Measurements from ENCODE around the gene XPNPEP3. TPM values are rescaled to one million over a fixed set of nuclear protein-coding genes. Genes with fewer than 3 reads are reported as not detected.
"Not testable (repeated sequence)": the region's sequence is repeated elsewhere in the genome, so short reads cannot be mapped to it uniquely, and the experiment has no call there.

Gene XPNPEP3
- polyA plus RNA-seq, 1 of the 3 experiments (the other 2 are of a cell fraction): 8.6 TPM

- H3K36me3 ChIP-seq (replicated peaks in 1 of 2; ENCODE audit: control insufficient read depth in 1 of 2, insufficient read depth in 2 of 2, low read length in 1 of 2): peaks cover 26 to 53% of the 10 kb centered on the region in 2 experiments
- H3K4me1 ChIP-seq (ENCODE audit: control insufficient read depth in 1 of 2, insufficient read depth in 2 of 2, low read depth in 1 of 2, low read length in 1 of 2): no peaks in the 10 kb centered on the region
- H3K9ac ChIP-seq: no peak overlapping the region
- H4K20me1 ChIP-seq (ENCODE audit: insufficient read depth): no peaks in the 10 kb centered on the region
- no peaks in the 10 kb centered on the region for H3K9me2 ChIP-seq
- no peak overlapping the region for H2AFZ ChIP-seq (ENCODE audit: low read depth)
- no peak overlapping the region for H3K27ac ChIP-seq (ENCODE audit: low read depth in 2 of 2, low read length in 1 of 2)
- DNase-seq: no peak
- TF ChIP-seq ELF1 (IDR thresholded peaks at IDR 0.05) (no peak), RAD21 (IDR thresholded peaks at IDR 0.05; ENCODE audit: low read length) (no peak), EZH2phosphoT487 (IDR thresholded peaks at IDR 0.05; ENCODE audit: borderline replicate concordance, low read depth) (no peak), FOXM1 (IDR thresholded peaks at IDR 0.05; ENCODE audit: low read depth) (no peak), RXRA (IDR thresholded peaks at IDR 0.05; ENCODE audit: borderline replicate concordance, low read depth) (no peak), USF2 (IDR thresholded peaks at IDR 0.05; ENCODE audit: borderline replicate concordance, low read depth, low read length) (no peak), GABPA (IDR thresholded peaks at IDR 0.05; ENCODE audit: low read depth) (no peak)
- no peak overlapping the region for H3K4me2 ChIP-seq
- POLR2A ChIA-PET: no interaction called here
- WGBS (ENCODE audit: low lambda C conversion rate): 96% methylated on average over 3 of the region's 3 CpGs
- H3K79me2 ChIP-seq (ENCODE audit: insufficient read depth): peaks cover 43% of the 10 kb centered on the region
- CTCF ChIA-PET: interaction anchor here (1.0 to 1.9 kb wide), 2 partner anchors 11 to 155 kb away, joined by 3 to 5 read pairs; no protein-coding TSS in a partner anchor
- H3F3A ChIP-seq (replicated peaks; ENCODE audit: insufficient read depth): no peaks in the 10 kb centered on the region
- H3K9me3 ChIP-seq: no peaks in the 10 kb centered on the region
- H3K27me3 ChIP-seq (ENCODE audit: insufficient read depth): no peaks in the 10 kb centered on the region
- H3K4me3 ChIP-seq (ENCODE audit: low read depth in 2 of 2, low read length in 1 of 2): no peak overlapping the region
Measured at GRCh38 chr22:40838486-40838885, 18.5 kb upstream of the XPNPEP3 start.

- no peaks in the 10 kb centered on the region for H3K4me1 ChIP-seq (ENCODE audit: control insufficient read depth in 1 of 2, insufficient read depth in 2 of 2, low read depth in 1 of 2, low read length in 1 of 2)
- H3K9me3 ChIP-seq: no peaks in the 10 kb centered on the region
- peaks cover 67% of the 10 kb centered on the region for H3K79me2 ChIP-seq (ENCODE audit: insufficient read depth)
- no peaks in the 10 kb centered on the region for H3K27me3 ChIP-seq (ENCODE audit: insufficient read depth)
- TF ChIP-seq ELF1 (IDR thresholded peaks at IDR 0.05) (no peak), GABPA (IDR thresholded peaks at IDR 0.05; ENCODE audit: low read depth) (no peak), YY1 (IDR thresholded peaks at IDR 0.05; ENCODE audit: low read depth) (no peak), JUND (IDR thresholded peaks at IDR 0.05) (no peak), SMC3 (IDR thresholded peaks at IDR 0.05; ENCODE audit: low read depth, low read length) (no peak), EP300 (IDR thresholded peaks at IDR 0.05; ENCODE audit: borderline replicate concordance in 1 of 2, low read depth in 1 of 2, low read length in 1 of 2) (no peak), RFX5 (IDR thresholded peaks at IDR 0.05; ENCODE audit: low read length) (no peak), IRF3 (IDR thresholded peaks at IDR 0.05; ENCODE audit: low read depth, low read length) (no peak), PBX3 (IDR thresholded peaks at IDR 0.05) (no peak), FOXJ3 (CRISPR knock-in tag; IDR thresholded peaks at IDR 0.05) (no peak), USF2 (IDR thresholded peaks at IDR 0.05; ENCODE audit: borderline replicate concordance, low read depth, low read length) (no peak), MXI1 (IDR thresholded peaks at IDR 0.05; ENCODE audit: low read depth, low read length) (no peak)
- no peaks in the 10 kb centered on the region for H3F3A ChIP-seq (replicated peaks; ENCODE audit: insufficient read depth)
- H4K20me1 ChIP-seq (ENCODE audit: insufficient read depth): no peaks in the 10 kb centered on the region
- H3K4me3 ChIP-seq (ENCODE audit: low read depth in 2 of 2, low read length in 1 of 2): no peak overlapping the region
- ChIA-PET POLR2A (no interaction called here), CTCF (no interaction called here)
- 96% methylated on average over 3 of the region's 3 CpGs for WGBS (ENCODE audit: low lambda C conversion rate)
- no peak for DNase-seq
- H3K36me3 ChIP-seq (replicated peaks in 1 of 2; ENCODE audit: control insufficient read depth in 1 of 2, insufficient read depth in 2 of 2, low read length in 1 of 2): peaks cover 36 to 43% of the 10 kb centered on the region in 2 experiments
- H3K9me2 ChIP-seq: no peaks in the 10 kb centered on the region
- H2AFZ ChIP-seq (ENCODE audit: low read depth): no peak overlapping the region
- H3K27ac ChIP-seq (ENCODE audit: low read depth in 2 of 2, low read length in 1 of 2): no peak overlapping the region
- no peak overlapping the region for H3K4me2 ChIP-seq
- H3K9ac ChIP-seq: no peak overlapping the region
Measured at GRCh38 chr22:40844951-40845350, 12.0 kb upstream of the XPNPEP3 start.

- H2AFZ ChIP-seq (ENCODE audit: low read depth); H3K9me2 ChIP-seq; POLR2A ChIA-PET; DNase-seq; H3K27me3 ChIP-seq (ENCODE audit: insufficient read depth); H3K9me3 ChIP-seq; H3K27ac ChIP-seq (ENCODE audit: low read depth in 2 of 2, low read length in 1 of 2); H4K20me1 ChIP-seq (ENCODE audit: insufficient read depth); H3K4me2 ChIP-seq; H3K9ac ChIP-seq; H3K4me1 ChIP-seq (ENCODE audit: control insufficient read depth in 1 of 2, insufficient read depth in 2 of 2, low read depth in 1 of 2, low read length in 1 of 2); H3F3A ChIP-seq (replicated peaks; ENCODE audit: insufficient read depth); H3K4me3 ChIP-seq (ENCODE audit: low read depth in 2 of 2, low read length in 1 of 2); CTCF ChIA-PET: not testable (repeated sequence)
- Histone ChIP-seq H3K79me2 (ENCODE audit: insufficient read depth) (peaks cover 71% of the 10 kb centered on the region), H3K36me3 (replicated peaks in 1 of 2; ENCODE audit: control insufficient read depth in 1 of 2, insufficient read depth in 2 of 2, low read length in 1 of 2) (peaks cover 33 to 37% of the 10 kb centered on the region in 2 experiments)
- WGBS (ENCODE audit: low lambda C conversion rate): 95% methylated on average over 11 of the region's 11 CpGs
Measured at GRCh38 chr22:40845816-40846215, 11.1 kb upstream of the XPNPEP3 start.

Data from SK-N-SH (cell line).